Measurements from ENCODE around the gene AKR1A1.

GRCh38 chr1:45510036-45510971 is 40.3 kb upstream of the AKR1A1 start:
- no peak for TF ChIP-seq POLR2A (IDR thresholded peaks at IDR 0.05)
- TF ChIP-seq CTCF (IDR thresholded peaks at IDR 0.05), result no peak
